IPS-20b (cell line): ENCODE data around the gene MBD3.

Experiments used
- H3K27ac ChIP-seq: one replicate; pipeline ENCODE4 v1.5.1; 2013; ENCODE audit warnings: low read length
- H3K27me3 ChIP-seq: 2 replicates; pipeline ENCODE4 v1.6.1; 2013; ENCODE audit warnings: mild to moderate bottlenecking, low read length, inconsistent platforms; ENCODE audit not compliant: insufficient read depth
- H3K36me3 ChIP-seq: 2 replicates; pipeline ENCODE4 v1.6.1; 2013; ENCODE audit warnings: low read depth, mild to moderate bottlenecking, inconsistent platforms, low read length, moderate library complexity; ENCODE audit not compliant: insufficient read depth
- H3K4me1 ChIP-seq: 2 replicates; pipeline ENCODE4 v1.6.1; 2013; ENCODE audit warnings: mild to moderate bottlenecking, control low read depth, inconsistent platforms, low read length, moderate library complexity; ENCODE audit not compliant: insufficient read depth
- H3K4me3 ChIP-seq: 2 replicates; pipeline ENCODE4 v1.5.1; 2013; ENCODE audit warnings: mild to moderate bottlenecking, low read length, inconsistent platforms
- H3K9ac ChIP-seq: 2 replicates; pipeline ENCODE4 v1.6.1; 2013; ENCODE audit warnings: low read depth, mild to moderate bottlenecking, inconsistent platforms, low read length, moderate library complexity
- H3K9me3 ChIP-seq: 2 replicates; pipeline ENCODE4 v1.6.1; 2013; ENCODE audit warnings: mild to moderate bottlenecking, low read depth, low read length, inconsistent platforms; ENCODE audit not compliant: insufficient read depth

The MBD3 gene

GRCh38 chr19:1587872-1588271, 4.8 kb downstream of the MBD3 start:
- H3K9me3 ChIP-seq = no peaks in the 10 kb centered on the region
- no peak overlapping the region for H3K4me3 ChIP-seq
- peaks cover 5% of the 10 kb centered on the region; the same call in 1 of the 2 replicates for H3K4me1 ChIP-seq
- no peak overlapping the region for H3K27ac ChIP-seq
- no peak overlapping the region for H3K9ac ChIP-seq
- no peaks in the 10 kb centered on the region for H3K27me3 ChIP-seq
- H3K36me3 ChIP-seq = peaks cover 22% of the 10 kb centered on the region; the same call in 1 of the 2 replicates

- no peak overlapping the region for H3K9ac ChIP-seq
- H3K27me3 ChIP-seq = no peaks in the 10 kb centered on the region
- H3K4me1 ChIP-seq = no peaks in the 10 kb centered on the region
- no peak overlapping the region for H3K27ac ChIP-seq
- H3K4me3 ChIP-seq = no peak overlapping the region
- peaks cover 47% of the 10 kb centered on the region; the same call in 1 of the 2 replicates for H3K36me3 ChIP-seq
- no peaks in the 10 kb centered on the region for H3K9me3 ChIP-seq
These were observed 7.5 kb downstream of the MBD3 start for GRCh38 chr19:1585243-1585580.

GRCh38 chr19:1584500-1585242, 8.0 kb downstream of the MBD3 start:
- H3K27ac ChIP-seq = no peak overlapping the region
- peaks cover 52% of the 10 kb centered on the region; the same call in 1 of the 2 replicates for H3K36me3 ChIP-seq
- no peaks in the 10 kb centered on the region for H3K4me1 ChIP-seq
- no peak overlapping the region for H3K9ac ChIP-seq
- no peaks in the 10 kb centered on the region for H3K9me3 ChIP-seq
- H3K27me3 ChIP-seq = no peaks in the 10 kb centered on the region
- H3K4me3 ChIP-seq = no peak overlapping the region

- Histone ChIP-seq H3K27me3 (no peaks in the 10 kb centered on the region), H3K9me3 (no peaks in the 10 kb centered on the region), H3K4me3 (no peak overlapping the region), H3K4me1 (no peaks in the 10 kb centered on the region), H3K36me3 (peaks cover 66% of the 10 kb centered on the region; the same call in 1 of the 2 replicates), H3K27ac (no peak overlapping the region), H3K9ac (no peak overlapping the region)
These were observed 10.5 kb downstream of the MBD3 start for GRCh38 chr19:1582201-1582600.

GRCh38 chr19:1580957-1581356, 11.7 kb downstream of the MBD3 start:
- Histone ChIP-seq H3K27ac (no peak overlapping the region), H3K4me3 (no peak overlapping the region), H3K27me3 (no peaks in the 10 kb centered on the region), H3K36me3 (peaks cover 66% of the 10 kb centered on the region; the same call in 1 of the 2 replicates), H3K4me1 (no peaks in the 10 kb centered on the region), H3K9me3 (no peaks in the 10 kb centered on the region), H3K9ac (no peak overlapping the region)

- H3K9ac ChIP-seq = no peak overlapping the region
- no peaks in the 10 kb centered on the region for H3K4me1 ChIP-seq
- no peaks in the 10 kb centered on the region for H3K9me3 ChIP-seq
- H3K27ac ChIP-seq = no peak overlapping the region
- H3K27me3 ChIP-seq = no peaks in the 10 kb centered on the region
- no peak overlapping the region for H3K4me3 ChIP-seq
- H3K36me3 ChIP-seq = peaks cover 61% of the 10 kb centered on the region; the same call in 1 of the 2 replicates
These were observed 12.3 kb downstream of the MBD3 start for GRCh38 chr19:1580382-1580781.

GRCh38 chr19:1579222-1579621, 13.4 kb downstream of the MBD3 start:
- peaks cover 58% of the 10 kb centered on the region; the same call in 1 of the 2 replicates for H3K36me3 ChIP-seq
- no peaks in the 10 kb centered on the region for H3K9me3 ChIP-seq
- H3K9ac ChIP-seq = no peak overlapping the region
- no peaks in the 10 kb centered on the region for H3K4me1 ChIP-seq
- H3K27ac ChIP-seq = no peak overlapping the region
- no peak overlapping the region for H3K4me3 ChIP-seq
- H3K27me3 ChIP-seq = no peaks in the 10 kb centered on the region

GRCh38 chr19:1577929-1578618, 14.6 kb downstream of the MBD3 start:
- Histone ChIP-seq H3K27me3 (no peaks in the 10 kb centered on the region), H3K4me3 (no peak overlapping the region), H3K9ac (no peak overlapping the region), H3K27ac (no peak overlapping the region), H3K9me3 (no peaks in the 10 kb centered on the region), H3K4me1 (no peaks in the 10 kb centered on the region), H3K36me3 (peaks cover 49% of the 10 kb centered on the region; the same call in 1 of the 2 replicates)

GRCh38 chr19:1577090-1577928, 15.4 kb downstream of the MBD3 start:
- Histone ChIP-seq H3K4me1 (no peaks in the 10 kb centered on the region), H3K9ac (no peak overlapping the region), H3K4me3 (no peak overlapping the region), H3K27me3 (no peaks in the 10 kb centered on the region), H3K27ac (no peak overlapping the region), H3K9me3 (no peaks in the 10 kb centered on the region), H3K36me3 (peaks cover 42% of the 10 kb centered on the region; the same call in 1 of the 2 replicates)

- Histone ChIP-seq H3K27ac (no peak overlapping the region), H3K9ac (no peak overlapping the region), H3K27me3 (no peaks in the 10 kb centered on the region), H3K36me3 (peaks cover 35% of the 10 kb centered on the region; the same call in 1 of the 2 replicates), H3K4me3 (no peak overlapping the region), H3K9me3 (no peaks in the 10 kb centered on the region), H3K4me1 (no peaks in the 10 kb centered on the region)
These were observed 16.2 kb downstream of the MBD3 start for GRCh38 chr19:1576242-1577089.
